GM18507 (cell line): ENCODE results near the gene FAM180B.

Experiments
- DNase-seq: peaks from one replicate; pipeline ENCODE4 v3.0.0; 2011; ENCODE audit warnings: low read depth; ENCODE audit not compliant: insufficient read length; ENCODE audit errors: extremely low spot score
- FAIRE-seq: peaks from 2 replicates; lab custom pipeline; 2011; peaks lifted over from hg19 to GRCh38; lab: Jason Lieb, UNC

Gene FAM180B

GRCh38 chr11:47592251-47592650 lies 5.8 kb downstream of the FAM180B start:
- FAIRE-seq (no peak), DNase-seq (no peak)

- no peak for DNase-seq
- FAIRE-seq, result no peak
Observed at GRCh38 chr11:47592970-47593369, 6.5 kb downstream of the FAM180B start.

- DNase-seq, result no peak
- no peak for FAIRE-seq
Observed at GRCh38 chr11:47593492-47593933, 7.0 kb downstream of the FAM180B start.

GRCh38 chr11:47593934-47594855 lies 7.7 kb downstream of the FAM180B start, which contains the start of gene C1QTNF4:
Gene C1QTNF4 (minus strand): TSS chr11:47594411. CDS start chr11:47590810, 3,601 bp downstream.
- FAIRE-seq, result no peak

GRCh38 chr11:47595029-47595428 lies 8.6 kb downstream of the FAM180B start:
- DNase-seq (no peak), FAIRE-seq (no peak)

More at GRCh38 chr11:47593934-47594855, 7.7 kb downstream of the FAM180B start, which contains the start of gene C1QTNF4:
- DNase-seq, result no peak

GRCh38 chr11:47595967-47596366 lies 9.5 kb downstream of the FAM180B start:
- no peak for FAIRE-seq

GRCh38 chr11:47599902-47600301 lies 13.4 kb downstream of the FAM180B start:
- DNase-seq (no peak), FAIRE-seq (no peak)

More at GRCh38 chr11:47595967-47596366, 9.5 kb downstream of the FAM180B start:
- no peak for DNase-seq

GRCh38 chr11:47603295-47603694 lies 16.8 kb downstream of the FAM180B start:
- no peak for DNase-seq
- FAIRE-seq, result no peak

GRCh38 chr11:47605921-47606320 lies 19.4 kb downstream of the FAM180B start:
- no peak for FAIRE-seq
- DNase-seq, result no peak

- DNase-seq (no peak), FAIRE-seq (no peak)
Observed at GRCh38 chr11:47606731-47607130, 20.3 kb downstream of the FAM180B start.

- FAIRE-seq, result no peak
- DNase-seq, result no peak
Observed at GRCh38 chr11:47607380-47607779, 20.9 kb downstream of the FAM180B start.

GRCh38 chr11:47609675-47610074 lies 23.2 kb downstream of the FAM180B start:
- DNase-seq (no peak), FAIRE-seq (no peak)

GRCh38 chr11:47611348-47611794 lies 24.9 kb downstream of the FAM180B start:
- DNase-seq, result no peak
- peak; percentile 58 for FAIRE-seq

- no peak for FAIRE-seq
- DNase-seq, result no peak
Observed at GRCh38 chr11:47615249-47615648, 28.8 kb downstream of the FAM180B start.

GRCh38 chr11:47616726-47617416 lies 30.4 kb downstream of the FAM180B start:
- no peak for FAIRE-seq
- DNase-seq, result no peak

GRCh38 chr11:47617417-47617809 lies 30.9 kb downstream of the FAM180B start:
- DNase-seq (no peak), FAIRE-seq (no peak)

- DNase-seq, result no peak
- FAIRE-seq, result no peak
Observed at GRCh38 chr11:47620836-47621378, 34.4 kb downstream of the FAM180B start.

GRCh38 chr11:47626234-47626633 lies 39.8 kb downstream of the FAM180B start:
- FAIRE-seq (no peak), DNase-seq (no peak)

GRCh38 chr11:47628026-47628425 lies 41.5 kb downstream of the FAM180B start:
- FAIRE-seq (no peak), DNase-seq (no peak)

- no peak for DNase-seq
Observed at GRCh38 chr11:47631473-47631872, 45.0 kb downstream of the FAM180B start.

More at GRCh38 chr11:47631473-47631872, 45.0 kb downstream of the FAM180B start:
- FAIRE-seq, result no peak
